ENCODE measurements around the gene MGAT5. TPM values are rescaled to one million over a fixed set of nuclear protein-coding genes. Genes with fewer than 3 reads are reported as not detected.

Gene MGAT5
- total and polyA plus RNA-seq, 5 donors: 29.0 to 156 (median 126) TPM

DNA sequence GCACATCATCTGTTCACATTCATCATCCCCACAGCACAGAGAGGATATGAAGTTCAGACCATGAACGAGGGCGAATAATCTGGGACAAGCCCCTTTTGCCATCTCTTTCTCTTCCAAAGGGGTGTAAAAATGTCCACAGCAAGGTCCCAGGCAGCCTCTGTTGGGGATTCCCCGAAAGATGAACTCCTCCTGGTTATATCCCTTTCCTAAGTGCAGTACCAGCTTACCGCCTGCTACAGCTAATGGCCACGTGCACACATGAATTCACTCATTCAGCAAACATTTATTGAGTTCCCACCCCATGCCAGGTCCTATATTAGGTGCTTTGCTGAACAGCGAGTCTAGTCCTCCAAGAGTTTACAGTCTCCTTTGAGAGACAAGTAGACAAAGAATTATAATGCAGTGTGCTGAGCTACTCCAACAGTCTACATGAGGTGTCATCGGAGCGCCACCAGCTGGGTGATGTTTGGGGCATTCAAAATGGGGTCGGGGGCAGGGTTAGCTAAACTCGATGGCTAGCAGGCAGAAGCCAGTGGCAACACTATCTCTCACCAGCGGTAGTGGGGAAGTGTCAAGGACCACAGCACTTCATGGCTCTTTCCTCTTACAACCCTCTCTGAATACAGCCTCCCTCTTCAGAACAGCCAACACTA lies 236.0 kb downstream of the MGAT5 start:
- Histone ChIP-seq H3K27ac (ENCODE audit: low read length) (no peak overlapping the region), H3K9me3 (ENCODE audit: control insufficient read depth, low read length) (no peaks in the 10 kb centered on the region), H3K4me3 (ENCODE audit: low read length) (no peak overlapping the region), H3K4me1 (ENCODE audit: control insufficient read depth, insufficient read depth, low read length) (no peaks in the 10 kb centered on the region), H3K27me3 (ENCODE audit: control insufficient read depth, insufficient read depth) (no peaks in the 10 kb centered on the region)
- no peak for DNase-seq
- 78% methylated on average over 11 of the region's 11 CpGs for WGBS
- ATAC-seq: no peak
- intact Hi-C loops (cut with DNase I): no loop called here

DNA sequence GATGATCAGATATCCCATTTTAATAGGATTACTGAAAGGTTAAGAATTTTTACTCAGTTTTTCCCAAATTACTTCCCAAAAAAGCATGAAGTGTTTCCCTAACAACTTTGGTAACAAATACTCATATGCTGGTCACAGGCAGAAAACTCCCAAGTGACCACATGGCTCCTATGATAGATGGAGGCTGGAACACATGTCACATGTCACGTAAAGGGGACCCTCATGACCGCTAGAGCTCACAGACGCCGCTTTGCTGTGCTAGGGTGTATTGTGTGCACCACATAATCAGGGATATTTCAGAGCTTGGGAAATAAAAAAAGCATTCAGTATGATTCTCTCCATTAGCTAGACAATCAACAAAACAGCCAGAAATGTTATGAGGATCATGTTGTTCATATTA lies 236.7 kb downstream of the MGAT5 start:
- no peak for DNase-seq
- no peak overlapping the region for H3K4me3 ChIP-seq (ENCODE audit: low read length)
- intact Hi-C loops (cut with DNase I): no loop called here
- no peaks in the 10 kb centered on the region for H3K27me3 ChIP-seq (ENCODE audit: control insufficient read depth, insufficient read depth)
- ATAC-seq: no peak
- 76% methylated on average over 4 of the region's 4 CpGs for WGBS
- H3K9me3 ChIP-seq (ENCODE audit: control insufficient read depth, low read length): no peaks in the 10 kb centered on the region
- H3K27ac ChIP-seq (ENCODE audit: low read length): no peak overlapping the region
- H3K4me1 ChIP-seq (ENCODE audit: control insufficient read depth, insufficient read depth, low read length): no peaks in the 10 kb centered on the region

DNA sequence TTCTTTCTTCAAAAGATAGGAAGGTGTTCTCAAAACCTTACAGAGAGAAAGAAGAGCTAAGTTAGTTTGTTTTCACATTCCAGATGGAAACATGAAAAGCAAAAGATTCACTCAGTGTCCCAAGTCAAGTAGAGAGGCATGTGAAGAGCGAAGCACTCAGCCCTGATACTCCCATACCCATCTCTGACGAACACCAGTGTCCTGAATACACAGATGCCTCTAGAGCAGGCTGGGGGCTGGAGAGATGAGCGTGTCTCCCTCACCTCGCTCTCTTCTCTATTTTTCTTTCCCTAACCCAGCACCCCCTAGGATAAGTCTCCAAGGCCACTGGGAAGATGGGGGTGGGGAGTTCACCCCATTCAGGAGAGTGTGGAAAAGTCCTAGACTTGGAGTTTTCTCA lies 237.2 kb downstream of the MGAT5 start:
- DNase-seq (no peak), ATAC-seq (peak; percentile 75 to 77)
- H3K27ac ChIP-seq (ENCODE audit: low read length): peak overlapping the region; percentile 56
- WGBS: 64% methylated on average over 4 of the region's 4 CpGs
- no peaks in the 10 kb centered on the region for H3K9me3 ChIP-seq (ENCODE audit: control insufficient read depth, low read length)
- no peaks in the 10 kb centered on the region for H3K4me1 ChIP-seq (ENCODE audit: control insufficient read depth, insufficient read depth, low read length)
- intact Hi-C loops (cut with DNase I): no loop called here
- no peaks in the 10 kb centered on the region for H3K27me3 ChIP-seq (ENCODE audit: control insufficient read depth, insufficient read depth)
- H3K4me3 ChIP-seq (ENCODE audit: low read length): no peak overlapping the region

DNA sequence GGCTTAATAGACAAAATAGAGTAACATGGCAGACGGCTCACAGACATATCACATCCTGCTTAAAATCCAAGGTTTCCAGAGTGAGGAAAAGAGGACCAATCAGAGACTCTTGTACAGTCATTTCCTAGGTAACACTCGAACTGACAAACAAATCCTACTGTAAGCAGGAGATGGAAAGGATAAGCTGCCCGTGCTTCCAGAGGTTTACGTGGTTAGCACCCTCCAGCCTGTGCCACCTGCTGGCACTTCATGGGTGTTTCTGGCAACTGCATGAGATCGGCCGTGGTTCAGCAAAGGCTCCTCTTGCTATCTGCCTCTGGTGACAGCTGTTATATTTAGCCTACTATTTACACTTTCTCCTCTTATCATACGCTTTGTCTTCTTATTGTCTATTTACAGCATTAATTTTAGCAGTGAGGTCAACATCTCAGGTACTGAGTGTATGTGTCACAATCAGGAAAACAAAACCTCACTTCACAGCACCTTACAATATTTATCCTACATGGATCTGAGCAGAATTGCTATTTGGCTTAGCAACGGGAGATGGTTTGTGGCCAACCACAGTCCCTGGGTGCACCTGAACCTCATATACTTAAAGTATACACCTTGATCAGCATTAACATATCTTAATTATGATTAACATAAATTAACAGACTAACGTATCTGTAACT lies 238.0 kb downstream of the MGAT5 start:
- Histone ChIP-seq H3K27me3 (ENCODE audit: control insufficient read depth, insufficient read depth) (no peaks in the 10 kb centered on the region), H3K4me1 (ENCODE audit: control insufficient read depth, insufficient read depth, low read length) (no peaks in the 10 kb centered on the region), H3K9me3 (ENCODE audit: control insufficient read depth, low read length) (no peaks in the 10 kb centered on the region), H3K27ac (ENCODE audit: low read length) (peak overlapping the region; percentile 34), H3K4me3 (ENCODE audit: low read length) (no peak overlapping the region)
- intact Hi-C loops (cut with DNase I): no loop called here
- DNase-seq (peak in 1 of 3 donors; percentile 44), ATAC-seq (peak; percentile 80 to 83)
- 36% methylated on average over 9 of the region's 9 CpGs for WGBS

DNA sequence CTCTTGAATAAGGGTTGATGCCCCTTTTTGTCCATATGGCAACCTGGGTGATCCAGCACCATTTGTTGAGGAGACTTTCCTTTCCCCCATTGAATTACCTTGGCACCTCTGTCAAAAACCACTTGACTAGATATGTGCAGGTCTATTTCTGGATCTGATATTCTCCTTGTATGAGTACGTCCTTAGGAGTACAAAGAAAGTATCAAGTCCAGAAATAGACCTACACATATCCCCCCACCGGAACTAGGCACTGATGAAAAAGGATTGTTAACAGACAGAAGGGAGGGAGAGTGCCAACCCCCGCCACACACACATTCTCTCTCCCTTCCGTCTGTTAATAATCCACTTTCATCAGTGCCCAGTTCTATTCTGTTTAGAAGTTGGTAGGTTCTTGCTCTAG lies 239.9 kb downstream of the MGAT5 start:
- ATAC-seq: peak; percentile 56 to 58
- intact Hi-C loops (cut with DNase I): no loop called here
- Histone ChIP-seq H3K27me3 (ENCODE audit: control insufficient read depth, insufficient read depth) (no peaks in the 10 kb centered on the region), H3K27ac (ENCODE audit: low read length) (no peak overlapping the region), H3K4me3 (ENCODE audit: low read length) (no peak overlapping the region), H3K9me3 (ENCODE audit: control insufficient read depth, low read length) (no peaks in the 10 kb centered on the region), H3K4me1 (ENCODE audit: control insufficient read depth, insufficient read depth, low read length) (no peaks in the 10 kb centered on the region)
- DNase-seq: no peak
- WGBS: 58% methylated on average over 4 of the region's 4 CpGs

DNA sequence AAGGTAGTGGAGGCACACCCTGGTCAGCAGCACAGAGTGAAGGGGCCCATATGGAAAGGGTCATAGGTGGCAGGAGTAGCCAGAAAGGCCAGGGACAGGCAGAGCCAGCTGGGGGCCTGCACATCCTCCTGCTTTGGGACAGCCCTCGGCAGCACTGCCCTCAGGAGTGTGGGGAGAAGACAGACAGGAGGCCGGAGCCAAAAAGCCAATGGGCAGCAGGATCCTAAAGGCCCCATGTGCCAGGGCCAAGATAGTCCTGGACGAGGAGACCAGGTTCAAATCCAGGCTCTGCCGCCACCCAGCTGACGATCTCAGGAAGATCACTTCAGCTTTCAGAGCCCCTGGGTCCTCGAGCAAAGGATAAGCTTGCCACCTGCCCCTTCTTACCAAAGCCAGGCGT lies 244.8 kb downstream of the MGAT5 start:
- Histone ChIP-seq H3K27me3 (ENCODE audit: control insufficient read depth, insufficient read depth) (no peaks in the 10 kb centered on the region), H3K9me3 (ENCODE audit: control insufficient read depth, low read length) (no peaks in the 10 kb centered on the region), H3K27ac (ENCODE audit: low read length) (no peak overlapping the region), H3K4me1 (ENCODE audit: control insufficient read depth, insufficient read depth, low read length) (no peaks in the 10 kb centered on the region), H3K4me3 (ENCODE audit: low read length) (no peak overlapping the region)
- intact Hi-C loops (cut with DNase I): no loop called here
- no peak for DNase-seq
- WGBS: 78% methylated on average over 7 of the region's 7 CpGs
- no peak for ATAC-seq

DNA sequence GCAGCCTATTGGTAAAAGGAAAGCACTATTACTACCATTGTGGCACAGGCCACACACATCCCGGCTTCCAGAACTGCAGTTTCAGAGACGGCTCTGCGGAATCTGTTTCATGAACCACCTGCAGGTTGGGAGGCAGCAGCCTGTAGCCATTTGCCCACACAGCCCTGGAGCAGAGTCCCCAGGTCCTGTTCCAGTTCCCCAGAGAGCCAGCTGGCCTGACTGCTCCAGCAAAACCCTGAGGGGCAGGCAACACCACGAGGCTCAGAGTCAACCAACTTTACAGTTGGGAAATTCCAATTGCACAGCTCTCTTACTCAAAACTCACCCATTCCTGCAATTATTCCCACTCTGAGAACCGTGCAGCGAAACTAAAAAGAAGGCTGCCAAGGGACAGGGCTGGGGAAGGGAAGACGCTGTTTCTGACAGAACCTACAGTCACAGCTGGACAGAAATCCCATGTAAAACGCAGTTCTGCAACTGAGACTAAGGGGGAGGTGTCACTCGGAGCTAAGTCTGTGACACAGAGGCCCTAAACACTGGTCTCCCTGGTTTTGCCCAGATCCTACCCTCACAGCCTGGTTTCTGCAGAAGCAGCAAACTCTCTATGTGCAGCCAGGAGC lies 245.5 kb downstream of the MGAT5 start:
- intact Hi-C loops (cut with DNase I): no loop called here
- no peaks in the 10 kb centered on the region for H3K9me3 ChIP-seq (ENCODE audit: control insufficient read depth, low read length)
- no peak overlapping the region for H3K27ac ChIP-seq (ENCODE audit: low read length)
- ATAC-seq (no peak), DNase-seq (no peak)
- H3K4me3 ChIP-seq (ENCODE audit: low read length): no peak overlapping the region
- no peaks in the 10 kb centered on the region for H3K27me3 ChIP-seq (ENCODE audit: control insufficient read depth, insufficient read depth)
- WGBS: 62% methylated on average over 9 of the region's 9 CpGs
- H3K4me1 ChIP-seq (ENCODE audit: control insufficient read depth, insufficient read depth, low read length): no peaks in the 10 kb centered on the region

DNA sequence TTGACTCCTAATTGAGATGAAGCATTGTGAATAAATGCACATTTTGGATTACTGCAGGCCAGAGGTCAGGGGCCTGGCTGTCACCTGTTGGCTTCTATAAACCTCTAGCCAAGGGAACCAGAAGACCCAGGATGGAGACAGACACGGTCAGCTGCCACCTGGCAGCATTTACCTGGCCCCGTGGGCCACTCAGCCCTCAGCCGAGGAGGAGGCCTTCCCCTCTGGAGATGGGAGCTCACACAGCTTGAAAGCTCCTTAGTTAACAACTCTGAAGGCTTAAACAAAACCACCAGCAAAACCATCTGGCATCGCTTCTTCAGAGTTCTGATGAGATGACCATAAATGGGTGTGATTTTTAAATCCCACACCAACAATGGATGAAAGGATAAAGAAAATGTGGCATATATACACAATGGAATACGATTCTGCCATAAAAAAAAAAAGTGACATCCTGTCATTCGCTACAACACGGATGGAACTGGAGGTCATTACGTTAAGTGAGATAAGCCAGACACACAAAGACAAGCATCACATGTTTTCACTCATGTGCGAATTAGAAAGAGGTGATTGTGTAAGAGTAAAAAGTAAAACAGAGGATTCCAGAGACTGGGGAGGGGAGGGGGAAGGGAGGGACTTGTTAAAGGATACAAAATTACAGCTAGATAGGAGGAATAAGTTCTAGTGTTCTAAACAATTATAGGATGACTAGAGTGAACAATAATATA lies 246.5 kb downstream of the MGAT5 start:
- Histone ChIP-seq H3K27ac (ENCODE audit: low read length) (no peak overlapping the region), H3K4me3 (ENCODE audit: low read length) (no peak overlapping the region), H3K27me3 (ENCODE audit: control insufficient read depth, insufficient read depth) (no peaks in the 10 kb centered on the region), H3K9me3 (ENCODE audit: control insufficient read depth, low read length) (no peaks in the 10 kb centered on the region), H3K4me1 (ENCODE audit: control insufficient read depth, insufficient read depth, low read length) (no peaks in the 10 kb centered on the region)
- ATAC-seq (no peak), DNase-seq (no peak)
- whole genome bisulfite sequencing: 65% methylated on average over 9 of the region's 9 CpGs
- intact Hi-C loops (cut with DNase I): no loop called here

DNA sequence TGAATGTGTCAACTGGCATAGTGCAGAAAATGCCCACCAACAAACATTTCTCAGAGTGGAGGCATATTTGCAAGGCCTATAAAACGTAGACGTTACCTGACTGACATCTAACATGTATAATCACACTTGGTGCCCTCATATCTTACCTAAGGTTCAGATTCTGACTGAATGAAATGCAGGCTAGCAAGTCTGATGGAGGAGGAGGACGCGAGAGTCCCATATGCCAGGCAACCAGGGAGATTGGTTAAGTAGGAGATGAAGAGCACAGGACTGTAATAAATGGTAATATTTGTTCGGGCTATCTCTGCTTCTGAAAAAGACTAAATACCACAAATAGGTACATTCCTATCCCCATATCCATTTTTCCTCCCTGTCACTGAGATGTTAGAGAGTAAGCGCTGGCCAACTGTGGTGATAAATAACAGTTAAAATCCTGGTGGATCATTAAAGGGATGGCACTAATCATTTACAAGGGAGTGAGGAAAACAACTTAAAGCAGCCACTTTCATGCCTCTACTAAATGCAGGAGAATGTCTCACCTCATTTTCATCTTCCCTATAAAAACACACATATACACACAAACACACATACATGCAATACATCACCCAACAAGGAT lies 247.7 kb downstream of the MGAT5 start:
- no peaks in the 10 kb centered on the region for H3K27me3 ChIP-seq (ENCODE audit: control insufficient read depth, insufficient read depth)
- ATAC-seq (no peak), DNase-seq (no peak)
- 93% methylated on average over 6 of the region's 6 CpGs for WGBS
- no peaks in the 10 kb centered on the region for H3K9me3 ChIP-seq (ENCODE audit: control insufficient read depth, low read length)
- intact Hi-C loops (cut with DNase I): no loop called here
- no peaks in the 10 kb centered on the region for H3K4me1 ChIP-seq (ENCODE audit: control insufficient read depth, insufficient read depth, low read length)
- H3K4me3 ChIP-seq (ENCODE audit: low read length): no peak overlapping the region
- no peak overlapping the region for H3K27ac ChIP-seq (ENCODE audit: low read length)

DNA sequence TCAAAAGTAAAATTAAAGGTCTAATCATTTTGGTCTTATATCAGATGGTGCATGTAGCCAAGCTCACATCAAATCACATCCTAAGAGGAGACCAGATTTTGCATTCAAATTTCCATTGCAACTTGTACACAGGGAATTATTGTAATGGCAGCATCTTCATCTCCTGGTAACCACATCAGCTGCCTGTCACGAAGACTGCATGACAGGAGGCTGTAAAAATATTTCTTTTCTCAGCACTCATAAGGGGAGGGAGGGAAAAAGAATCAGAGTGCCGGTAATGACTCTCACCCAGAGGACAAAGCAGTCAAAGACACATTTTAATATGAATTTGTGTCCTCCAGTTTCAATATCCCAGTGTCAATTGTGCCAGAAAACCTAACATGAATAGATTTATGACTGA lies 248.2 kb downstream of the MGAT5 start:
- no peak for ATAC-seq
- Histone ChIP-seq H3K4me3 (ENCODE audit: low read length) (no peak overlapping the region), H3K27ac (ENCODE audit: low read length) (no peak overlapping the region), H3K27me3 (ENCODE audit: control insufficient read depth, insufficient read depth) (no peaks in the 10 kb centered on the region), H3K4me1 (ENCODE audit: control insufficient read depth, insufficient read depth, low read length) (no peaks in the 10 kb centered on the region), H3K9me3 (ENCODE audit: control insufficient read depth, low read length) (no peaks in the 10 kb centered on the region)
- intact Hi-C loops (cut with DNase I): no loop called here
- WGBS: 39% methylated on average over 2 of the region's 2 CpGs
- no peak for DNase-seq
